HUES48 (cell line): ENCODE results near the gene DCLK1.
A peak's percentile ranks its signal among the peaks of the same experiment; 100 is the strongest.
"Not testable (repeated sequence)": the region's sequence is repeated elsewhere in the genome, so short reads cannot be mapped to it uniquely, and the experiment has no call there.

Experiments
- H3K27ac ChIP-seq: one replicate; pipeline ENCODE4 v1.7.0; 2013; ENCODE audit warnings: low read depth, low read length, inconsistent platforms
- H3K27me3 ChIP-seq: 2 replicates; pipeline ENCODE4 v1.6.1; 2013; ENCODE audit warnings: mild to moderate bottlenecking, low read length; ENCODE audit not compliant: control insufficient read depth, insufficient read depth
- H3K36me3 ChIP-seq: 2 replicates; pipeline ENCODE4 v1.6.1; 2013; ENCODE audit warnings: low read length; ENCODE audit not compliant: control insufficient read depth, insufficient read depth
- H3K4me1 ChIP-seq: 2 replicates; pipeline ENCODE4 v1.6.1; 2013; ENCODE audit warnings: mild to moderate bottlenecking, low read length; ENCODE audit not compliant: control insufficient read depth, insufficient read depth
- H3K4me3 ChIP-seq: 2 replicates; pipeline ENCODE4 v1.5.1; 2013; ENCODE audit warnings: mild to moderate bottlenecking, low read depth, low read length
- H3K9ac ChIP-seq: 2 replicates; pipeline ENCODE4 v1.6.1; 2013; ENCODE audit warnings: mild to moderate bottlenecking, low read depth, low read length, moderate library complexity
- H3K9me3 ChIP-seq: 2 replicates; pipeline ENCODE4 v1.6.1; 2013; ENCODE audit warnings: low read length; ENCODE audit not compliant: control insufficient read depth, insufficient read depth

DCLK1 gene

GRCh38 chr13:36088001-36088400, 43.2 kb downstream of the DCLK1 start:
- Histone ChIP-seq H3K4me3 (no peak overlapping the region), H3K9ac (no peak overlapping the region), H3K4me1 (peaks cover 5% of the 10 kb centered on the region; the same call in 1 of the 2 replicates), H3K9me3 (no peaks in the 10 kb centered on the region), H3K36me3 (no peaks in the 10 kb centered on the region), H3K27me3 (no peaks in the 10 kb centered on the region), H3K27ac (no peak overlapping the region)

- H3K9me3 ChIP-seq, result no peaks in the 10 kb centered on the region
- no peaks in the 10 kb centered on the region for H3K27me3 ChIP-seq
- H3K9ac ChIP-seq, result no peak overlapping the region
- H3K36me3 ChIP-seq, result no peaks in the 10 kb centered on the region
- no peak overlapping the region for H3K4me3 ChIP-seq
- no peak overlapping the region for H3K27ac ChIP-seq
- peaks cover 22% of the 10 kb centered on the region for H3K4me1 ChIP-seq
Observed at GRCh38 chr13:36086117-36086516, 45.1 kb downstream of the DCLK1 start.

- Histone ChIP-seq H3K27me3 (no peaks in the 10 kb centered on the region), H3K36me3 (no peaks in the 10 kb centered on the region), H3K9me3 (no peaks in the 10 kb centered on the region), H3K27ac (no peak overlapping the region), H3K4me1 (peaks cover 30% of the 10 kb centered on the region), H3K9ac (no peak overlapping the region), H3K4me3 (no peak overlapping the region)
Observed at GRCh38 chr13:36084131-36084530, 47.1 kb downstream of the DCLK1 start.

- Histone ChIP-seq H3K27me3 (no peaks in the 10 kb centered on the region), H3K4me3 (no peak overlapping the region), H3K9me3 (no peaks in the 10 kb centered on the region), H3K9ac (no peak overlapping the region), H3K27ac (peak overlapping the region; percentile 31), H3K4me1 (peaks cover 30% of the 10 kb centered on the region), H3K36me3 (no peaks in the 10 kb centered on the region)
Observed at GRCh38 chr13:36082806-36083205, 48.4 kb downstream of the DCLK1 start.

DNA sequence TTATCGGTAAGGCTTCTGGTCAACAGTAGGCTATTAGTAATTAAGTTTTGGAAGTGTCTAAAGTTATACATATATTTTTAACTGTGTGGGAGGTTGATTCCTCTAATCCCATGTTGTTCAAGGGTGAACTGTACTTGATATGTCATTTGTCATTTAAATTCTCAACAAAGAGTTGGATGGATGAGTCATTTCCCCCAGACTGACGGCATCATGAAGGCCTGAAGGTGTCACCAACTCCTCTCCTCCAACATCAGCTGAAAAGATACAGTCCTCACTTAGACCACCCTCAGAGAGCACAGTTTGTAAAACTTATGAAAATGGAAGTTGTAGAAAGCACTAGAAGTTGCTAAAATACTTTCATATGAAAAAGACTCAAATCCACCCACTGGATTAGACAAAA, 48.8 kb downstream of the DCLK1 start:
- Histone ChIP-seq H3K4me1 (peaks cover 30% of the 10 kb centered on the region), H3K4me3 (no peak overlapping the region), H3K9me3 (no peaks in the 10 kb centered on the region), H3K27ac (peak overlapping the region; percentile 31), H3K36me3 (no peaks in the 10 kb centered on the region), H3K9ac (no peak overlapping the region), H3K27me3 (no peaks in the 10 kb centered on the region)

DNA sequence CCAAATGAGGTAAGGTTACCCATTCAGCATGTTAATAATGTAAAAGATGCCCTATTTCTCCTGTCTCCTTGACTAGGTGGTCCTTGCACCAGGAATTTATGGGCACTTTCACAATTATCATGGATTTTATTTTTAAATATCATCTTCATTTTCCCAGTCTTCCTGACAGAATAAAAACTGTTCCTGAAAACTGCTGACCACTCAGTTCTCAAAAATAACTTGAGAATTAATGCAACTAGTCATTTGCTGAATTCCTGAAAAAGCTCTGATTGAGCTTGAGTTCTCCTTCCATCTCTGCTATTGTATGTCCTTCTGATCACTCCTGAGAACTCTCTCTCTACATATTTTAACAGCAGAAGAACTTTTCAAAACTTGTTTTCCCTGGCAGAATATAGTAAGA, 55.0 kb downstream of the DCLK1 start:
- peaks cover 9% of the 10 kb centered on the region for H3K4me1 ChIP-seq
- no peak overlapping the region for H3K27ac ChIP-seq
- no peaks in the 10 kb centered on the region for H3K36me3 ChIP-seq
- no peaks in the 10 kb centered on the region for H3K27me3 ChIP-seq
- H3K9ac ChIP-seq, result no peak overlapping the region
- no peaks in the 10 kb centered on the region for H3K9me3 ChIP-seq
- no peak overlapping the region for H3K4me3 ChIP-seq

DNA sequence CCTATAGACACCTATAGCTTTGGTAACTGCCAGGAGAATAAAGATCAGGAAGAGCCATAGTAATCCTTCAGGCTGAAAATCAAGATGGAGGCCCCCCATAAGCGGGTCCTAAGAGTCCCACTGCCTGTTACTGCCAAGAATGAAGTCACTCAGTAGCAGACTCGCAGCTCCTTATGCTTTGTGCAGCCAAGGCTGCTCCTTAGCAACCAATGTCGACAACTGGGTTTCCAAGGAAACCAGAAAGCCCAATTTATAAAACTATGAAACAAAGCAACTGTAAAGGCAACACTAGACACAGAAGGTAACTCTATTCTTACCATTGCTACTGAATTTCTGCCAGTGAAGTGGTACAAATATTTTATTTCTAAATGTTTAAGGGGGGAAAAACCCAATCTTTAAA, 56.5 kb downstream of the DCLK1 start:
- Histone ChIP-seq H3K27me3 (no peaks in the 10 kb centered on the region), H3K9ac (no peak overlapping the region), H3K27ac (no peak overlapping the region), H3K9me3 (no peaks in the 10 kb centered on the region), H3K36me3 (no peaks in the 10 kb centered on the region), H3K4me1 (no peaks in the 10 kb centered on the region), H3K4me3 (no peak overlapping the region)

DNA sequence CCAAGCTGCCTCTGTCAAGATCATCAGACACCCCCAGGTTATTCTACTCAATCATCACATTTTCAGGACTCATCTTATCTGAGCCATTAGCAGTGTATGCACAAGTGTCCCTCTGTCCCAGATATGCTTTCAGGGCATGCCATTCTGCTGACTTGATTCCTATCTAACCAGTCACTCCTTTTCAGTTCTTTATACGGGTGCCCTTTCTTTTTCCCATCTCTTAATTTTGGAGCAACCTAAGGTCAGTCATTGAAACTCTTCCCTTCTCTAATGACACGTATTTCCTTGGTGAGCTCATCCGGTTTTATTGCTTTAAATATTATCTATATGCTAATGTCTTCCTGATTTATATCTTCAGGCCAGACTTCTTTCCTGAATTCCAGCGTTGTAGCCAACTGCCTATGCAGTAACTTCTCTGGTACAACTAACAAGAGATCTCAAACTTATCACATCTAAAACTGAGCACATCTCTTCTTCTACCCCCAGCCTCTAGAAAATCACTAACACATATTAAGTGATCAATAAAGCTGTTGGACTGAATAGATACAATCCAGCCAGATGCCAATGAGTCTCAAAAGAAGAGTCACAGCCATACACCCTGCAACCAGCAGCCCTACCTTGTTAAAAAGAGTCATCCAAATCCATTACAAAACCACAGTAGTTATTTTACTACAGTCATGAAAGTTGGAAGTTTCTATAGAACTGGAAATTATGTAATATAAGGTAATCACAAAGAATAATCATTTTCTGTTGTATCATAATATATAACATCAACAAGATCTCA, 58.8 kb downstream of the DCLK1 start:
- no peak overlapping the region for H3K9ac ChIP-seq
- no peaks in the 10 kb centered on the region for H3K36me3 ChIP-seq
- peaks cover 13% of the 10 kb centered on the region for H3K4me1 ChIP-seq
- no peak overlapping the region for H3K4me3 ChIP-seq
- H3K9me3 ChIP-seq, result no peaks in the 10 kb centered on the region
- no peaks in the 10 kb centered on the region for H3K27me3 ChIP-seq
- H3K27ac ChIP-seq, result no peak overlapping the region

DNA sequence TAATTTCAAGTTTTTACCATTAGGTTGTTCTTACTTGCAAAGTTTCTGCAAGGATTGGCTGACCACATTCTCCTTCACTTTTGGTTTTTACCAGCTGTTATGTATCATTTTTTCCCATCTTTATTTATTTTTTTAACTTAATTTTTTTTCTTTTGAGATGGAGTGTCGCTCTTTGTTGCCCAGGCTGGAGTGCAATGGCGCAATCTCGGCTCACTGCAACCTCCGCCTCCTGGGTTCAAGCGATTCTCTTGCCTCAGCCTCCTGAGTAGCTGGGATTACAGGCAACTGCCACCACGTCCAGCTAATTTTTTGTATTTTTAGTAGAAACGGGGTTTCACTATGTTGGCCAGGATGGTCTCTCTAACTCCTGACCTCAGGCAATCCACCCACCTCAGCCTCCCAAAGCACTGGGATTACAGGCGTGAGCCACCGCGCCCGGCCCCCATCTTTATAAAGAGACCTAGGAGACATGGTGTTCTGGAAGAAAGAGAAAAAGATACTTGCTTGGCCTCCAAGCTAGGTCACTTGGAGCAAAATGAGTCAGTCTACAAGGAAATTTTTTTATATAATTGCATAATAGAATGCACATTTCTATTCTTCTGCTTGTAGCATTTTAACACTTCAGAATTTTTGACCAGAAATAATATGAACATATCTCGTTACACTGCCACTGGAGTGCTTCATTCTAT, 60.5 kb downstream of the DCLK1 start:
- H3K9me3 ChIP-seq, H3K27me3 ChIP-seq, H3K27ac ChIP-seq, H3K36me3 ChIP-seq, H3K4me3 ChIP-seq, H3K9ac ChIP-seq: not testable (repeated sequence)
- peaks cover 13% of the 10 kb centered on the region for H3K4me1 ChIP-seq

GRCh38 chr13:36069881-36070366, 61.3 kb downstream of the DCLK1 start:
- peaks cover 13% of the 10 kb centered on the region for H3K4me1 ChIP-seq
- H3K36me3 ChIP-seq, result no peaks in the 10 kb centered on the region
- no peaks in the 10 kb centered on the region for H3K9me3 ChIP-seq
- H3K4me3 ChIP-seq, result no peak overlapping the region
- H3K27ac ChIP-seq, result no peak overlapping the region
- H3K9ac ChIP-seq, result no peak overlapping the region
- H3K27me3 ChIP-seq, result no peaks in the 10 kb centered on the region

DNA sequence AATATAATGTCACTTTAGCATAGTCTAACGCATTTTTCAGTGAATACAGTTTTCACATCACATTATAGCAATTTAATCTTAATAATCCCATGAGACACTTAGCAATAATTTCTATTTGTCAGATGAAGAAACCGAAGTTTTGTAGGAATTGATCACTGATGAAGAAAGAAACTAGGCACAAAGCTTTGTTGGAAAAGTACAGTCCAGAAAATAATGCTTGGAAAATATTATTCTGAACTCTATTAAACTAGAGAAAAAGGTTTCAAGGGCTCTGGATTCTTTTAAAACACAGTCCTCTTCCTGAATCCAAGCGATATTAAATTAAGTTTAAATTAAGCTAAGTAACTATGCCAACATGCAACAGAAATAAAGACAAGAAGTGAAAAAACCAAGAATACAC, 62.2 kb downstream of the DCLK1 start:
- no peak overlapping the region for H3K27ac ChIP-seq
- no peaks in the 10 kb centered on the region for H3K36me3 ChIP-seq

More for the DNA sequence above, 62.2 kb downstream of the DCLK1 start:
- H3K27me3 ChIP-seq, result no peaks in the 10 kb centered on the region
- H3K4me3 ChIP-seq, result no peak overlapping the region
- H3K9me3 ChIP-seq, result no peaks in the 10 kb centered on the region
- no peak overlapping the region for H3K9ac ChIP-seq
- H3K4me1 ChIP-seq, result peaks cover 13% of the 10 kb centered on the region
